ENCODE results near the gene TNNI2. TPM values are rescaled to one million over a fixed set of nuclear protein-coding genes. Genes with fewer than 3 reads are reported as not detected.

The TNNI2 gene
- total RNA-seq, 2 experiments from 2014 or later = 0.31 TPM; not detected in 1

GRCh38 chr11:1815311-1815710 lies 23.5 kb upstream of the TNNI2 start:
- no peaks in the 10 kb centered on the region for H3K36me3 Mint-ChIP-seq
- H3K27me3 Mint-ChIP-seq = peaks cover 3% of the 10 kb centered on the region
- no peak overlapping the region for H3K4me3 Mint-ChIP-seq
- H3K27ac Mint-ChIP-seq = no peak overlapping the region
- H3K9me3 Mint-ChIP-seq = no peaks in the 10 kb centered on the region
- no peaks in the 10 kb centered on the region for H3K4me1 Mint-ChIP-seq
- no peak for DNase-seq

- no peaks in the 10 kb centered on the region for H3K9me3 Mint-ChIP-seq
- no peak overlapping the region for H3K4me3 Mint-ChIP-seq
- no peaks in the 10 kb centered on the region for H3K4me1 Mint-ChIP-seq
- no peak overlapping the region for H3K27ac Mint-ChIP-seq
- peaks cover 3% of the 10 kb centered on the region for H3K27me3 Mint-ChIP-seq
- DNase-seq = no peak
- H3K36me3 Mint-ChIP-seq = no peaks in the 10 kb centered on the region
Measured at GRCh38 chr11:1815751-1816150, 23.0 kb upstream of the TNNI2 start.

- Mint-ChIP-seq H3K9me3 (no peaks in the 10 kb centered on the region), H3K27me3 (peaks cover 3% of the 10 kb centered on the region), H3K4me3 (no peak overlapping the region), H3K36me3 (no peaks in the 10 kb centered on the region), H3K4me1 (no peaks in the 10 kb centered on the region), H3K27ac (no peak overlapping the region)
- DNase-seq = no peak
Measured at GRCh38 chr11:1817000-1817399, 21.8 kb upstream of the TNNI2 start.

GRCh38 chr11:1817511-1817910 lies 21.3 kb upstream of the TNNI2 start:
- Mint-ChIP-seq H3K9me3 (no peaks in the 10 kb centered on the region), H3K27me3 (peaks cover 3% of the 10 kb centered on the region), H3K4me1 (no peaks in the 10 kb centered on the region), H3K4me3 (no peak overlapping the region), H3K27ac (no peak overlapping the region), H3K36me3 (no peaks in the 10 kb centered on the region)
- no peak for DNase-seq

GRCh38 chr11:1819074-1819473 lies 19.7 kb upstream of the TNNI2 start:
- H3K4me3 Mint-ChIP-seq = no peak overlapping the region
- peaks cover 3% of the 10 kb centered on the region for H3K27me3 Mint-ChIP-seq

GRCh38 chr11:1820463-1821325 lies 18.1 kb upstream of the TNNI2 start:
- H3K4me1 Mint-ChIP-seq = no peaks in the 10 kb centered on the region
- H3K27ac Mint-ChIP-seq = no peak overlapping the region
- H3K4me3 Mint-ChIP-seq = no peak overlapping the region
- H3K27me3 Mint-ChIP-seq = no peaks in the 10 kb centered on the region
- DNase-seq = no peak
- H3K36me3 Mint-ChIP-seq = no peaks in the 10 kb centered on the region
- no peaks in the 10 kb centered on the region for H3K9me3 Mint-ChIP-seq

More at GRCh38 chr11:1819074-1819473, 19.7 kb upstream of the TNNI2 start:
- Mint-ChIP-seq H3K36me3 (no peaks in the 10 kb centered on the region), H3K4me1 (no peaks in the 10 kb centered on the region), H3K27ac (no peak overlapping the region), H3K9me3 (no peaks in the 10 kb centered on the region)
- no peak for DNase-seq

- Mint-ChIP-seq H3K4me1 (no peaks in the 10 kb centered on the region), H3K9me3 (no peaks in the 10 kb centered on the region), H3K36me3 (no peaks in the 10 kb centered on the region), H3K4me3 (no peak overlapping the region), H3K27ac (no peak overlapping the region), H3K27me3 (no peaks in the 10 kb centered on the region)
- no peak for DNase-seq
Measured at GRCh38 chr11:1821562-1821961, 17.2 kb upstream of the TNNI2 start.

- Mint-ChIP-seq H3K36me3 (no peaks in the 10 kb centered on the region), H3K27me3 (no peaks in the 10 kb centered on the region), H3K9me3 (no peaks in the 10 kb centered on the region), H3K27ac (no peak overlapping the region), H3K4me3 (no peak overlapping the region), H3K4me1 (no peaks in the 10 kb centered on the region)
- DNase-seq = no peak
Measured at GRCh38 chr11:1822648-1823375, 16.0 kb upstream of the TNNI2 start.

GRCh38 chr11:1823376-1824220 lies 15.2 kb upstream of the TNNI2 start:
- H3K4me3 Mint-ChIP-seq = no peak overlapping the region
- DNase-seq = no peak
- no peaks in the 10 kb centered on the region for H3K36me3 Mint-ChIP-seq
- H3K27me3 Mint-ChIP-seq = no peaks in the 10 kb centered on the region
- no peaks in the 10 kb centered on the region for H3K9me3 Mint-ChIP-seq
- H3K27ac Mint-ChIP-seq = no peak overlapping the region
- H3K4me1 Mint-ChIP-seq = no peaks in the 10 kb centered on the region

- Mint-ChIP-seq H3K27ac (no peak overlapping the region), H3K9me3 (no peaks in the 10 kb centered on the region), H3K4me1 (no peaks in the 10 kb centered on the region), H3K4me3 (no peak overlapping the region), H3K36me3 (no peaks in the 10 kb centered on the region), H3K27me3 (no peaks in the 10 kb centered on the region)
- no peak for DNase-seq
Measured at GRCh38 chr11:1824221-1825038, 14.4 kb upstream of the TNNI2 start.

GRCh38 chr11:1825039-1825740 lies 13.6 kb upstream of the TNNI2 start:
- Mint-ChIP-seq H3K4me1 (no peaks in the 10 kb centered on the region), H3K27ac (no peak overlapping the region), H3K9me3 (no peaks in the 10 kb centered on the region), H3K36me3 (no peaks in the 10 kb centered on the region), H3K4me3 (no peak overlapping the region), H3K27me3 (no peaks in the 10 kb centered on the region)
- no peak for DNase-seq

GRCh38 chr11:1825785-1826451 lies 12.9 kb upstream of the TNNI2 start:
- Mint-ChIP-seq H3K4me3 (no peak overlapping the region), H3K27me3 (no peaks in the 10 kb centered on the region), H3K4me1 (no peaks in the 10 kb centered on the region)

GRCh38 chr11:1826552-1827094 lies 12.2 kb upstream of the TNNI2 start:
- DNase-seq = no peak
- no peak overlapping the region for H3K4me3 Mint-ChIP-seq
- no peaks in the 10 kb centered on the region for H3K4me1 Mint-ChIP-seq
- H3K27me3 Mint-ChIP-seq = no peaks in the 10 kb centered on the region
- no peaks in the 10 kb centered on the region for H3K9me3 Mint-ChIP-seq
- no peak overlapping the region for H3K27ac Mint-ChIP-seq
- no peaks in the 10 kb centered on the region for H3K36me3 Mint-ChIP-seq

More at GRCh38 chr11:1825785-1826451, 12.9 kb upstream of the TNNI2 start:
- no peak for DNase-seq
- no peak overlapping the region for H3K27ac Mint-ChIP-seq
- H3K36me3 Mint-ChIP-seq = no peaks in the 10 kb centered on the region
- no peaks in the 10 kb centered on the region for H3K9me3 Mint-ChIP-seq
